HG02623 (cell line): ENCODE data around the gene FBLIM1.
A peak's percentile ranks its signal among the peaks of the same experiment; 100 is the strongest.
"Not testable (repeated sequence)": the region's sequence is repeated elsewhere in the genome, so short reads cannot be mapped to it uniquely, and the experiment has no call there.

Source experiments
- ATAC-seq: cut with Tn5 transposase; IDR thresholded peaks from one replicate; pipeline ENCODE4 v1.9.1; 2021; ENCODE audit warnings: moderate library complexity; ENCODE audit not compliant: unreplicated experiment

Gene FBLIM1

DNA sequence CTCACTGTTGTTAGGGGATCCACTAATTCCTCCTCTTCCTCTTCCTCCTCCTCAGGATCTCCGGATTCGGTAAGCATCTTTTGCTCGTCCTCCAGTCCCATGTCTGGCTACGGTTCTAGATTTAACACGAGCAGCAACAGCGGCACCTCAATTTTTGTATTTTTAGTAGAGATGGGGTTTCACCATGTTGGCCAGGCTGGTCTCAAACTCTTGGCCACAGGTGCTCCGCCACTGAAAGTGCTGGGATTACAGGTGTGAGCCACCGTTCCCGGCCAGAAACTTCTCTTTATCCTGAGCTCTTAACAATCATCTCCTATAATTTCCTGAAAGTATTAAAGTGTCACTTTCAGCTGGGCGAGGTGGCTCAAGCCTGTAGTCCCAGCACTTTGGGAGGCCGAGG, 49.0 kb downstream of the FBLIM1 start, which contains the start of gene UQCRHL:
Gene UQCRHL, minus strand, starts transcription at position 101 of the 400 bp plus-strand sequence. Its CDS starts 0 bp downstream, at position 101.
- not testable (repeated sequence) for ATAC-seq

DNA sequence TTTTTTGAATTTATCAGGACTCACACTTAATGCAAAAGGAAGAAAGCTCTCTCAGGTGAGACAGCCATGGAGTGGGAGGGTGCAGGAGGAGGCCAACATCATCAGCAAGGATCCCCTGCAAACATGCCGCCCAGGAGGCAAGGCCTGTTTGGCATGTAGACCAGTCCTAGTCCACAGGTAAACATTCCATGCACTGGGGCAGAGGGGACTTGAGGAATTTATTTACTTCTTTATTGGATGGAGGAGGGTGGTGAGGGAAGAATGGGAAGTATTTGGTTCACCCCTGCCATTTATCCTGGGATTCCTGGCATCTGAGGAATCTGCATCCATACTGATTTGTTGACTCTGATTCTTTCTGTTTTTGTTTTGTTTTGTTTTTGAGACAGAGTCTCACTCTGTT, 50.4 kb downstream of the FBLIM1 start:
- no peak for ATAC-seq

DNA sequence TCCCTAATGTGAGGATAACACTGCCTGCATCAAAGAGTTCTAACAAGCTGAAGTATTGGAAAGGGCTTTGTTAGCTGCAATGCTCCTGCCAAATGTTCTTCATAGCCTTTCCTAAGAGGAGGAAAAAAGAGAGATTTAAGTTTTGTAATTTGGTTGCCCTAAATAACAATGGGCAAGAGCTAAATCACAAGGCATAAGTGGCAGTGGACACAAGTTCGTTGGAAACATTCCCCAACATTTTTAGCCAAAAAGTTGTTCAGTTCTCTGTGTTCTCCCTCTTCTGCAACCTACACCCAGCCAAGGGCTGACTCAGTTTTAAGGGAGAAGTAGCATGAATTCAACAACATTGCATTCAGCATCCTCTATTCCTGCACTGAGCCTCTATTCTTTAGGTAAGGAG, 51.5 kb downstream of the FBLIM1 start:
- ATAC-seq, result no peak

GRCh38 chr1:15816674-15817073, 58.1 kb downstream of the FBLIM1 start:
- no peak for ATAC-seq

- no peak for ATAC-seq
Observed at GRCh38 chr1:15820478-15820877, 61.9 kb downstream of the FBLIM1 start.

DNA sequence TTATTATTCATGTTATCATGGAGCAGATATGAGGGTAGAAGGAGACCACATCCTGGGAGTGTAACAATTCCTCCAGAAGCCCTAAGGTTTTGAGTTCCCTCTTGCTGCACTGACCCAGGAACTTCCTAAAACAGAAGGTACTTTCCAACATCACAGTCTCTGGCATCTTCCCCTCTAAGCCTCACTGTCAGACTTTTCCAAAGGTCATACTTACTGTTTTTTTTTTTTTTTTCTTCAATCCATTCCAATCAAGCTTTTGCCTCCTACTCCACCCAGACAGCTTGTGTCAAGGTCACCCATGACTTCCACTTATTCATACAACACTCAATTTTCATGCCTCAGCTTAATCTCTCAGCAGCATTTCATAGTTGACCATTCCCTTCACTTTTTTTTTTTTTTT, 67.2 kb downstream of the FBLIM1 start:
- ATAC-seq, result no peak

GRCh38 chr1:15826810-15827507, 68.4 kb downstream of the FBLIM1 start:
- no peak for ATAC-seq

DNA sequence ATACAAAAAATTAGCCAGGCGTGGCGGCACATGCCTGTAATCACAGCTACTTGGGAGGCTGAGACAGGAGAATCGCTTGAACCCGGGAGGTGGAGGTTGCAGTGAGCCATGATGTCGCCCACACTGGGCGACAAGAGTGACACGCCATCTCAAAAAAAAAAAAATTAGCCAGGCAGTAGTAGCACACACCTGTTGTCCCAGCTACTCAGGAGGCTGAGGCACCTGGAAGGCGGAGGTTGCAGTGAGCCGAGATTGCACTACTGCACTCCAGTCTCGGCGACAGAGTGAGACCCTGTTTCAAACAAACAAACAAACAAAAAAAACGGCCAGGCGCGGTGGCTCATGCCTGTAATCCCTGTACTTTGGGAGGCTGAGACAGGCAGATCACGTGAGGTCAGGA, 69.0 kb downstream of the FBLIM1 start:
- not testable (repeated sequence) for ATAC-seq

GRCh38 chr1:15828931-15829330, 70.3 kb downstream of the FBLIM1 start:
- not testable (repeated sequence) for ATAC-seq

DNA sequence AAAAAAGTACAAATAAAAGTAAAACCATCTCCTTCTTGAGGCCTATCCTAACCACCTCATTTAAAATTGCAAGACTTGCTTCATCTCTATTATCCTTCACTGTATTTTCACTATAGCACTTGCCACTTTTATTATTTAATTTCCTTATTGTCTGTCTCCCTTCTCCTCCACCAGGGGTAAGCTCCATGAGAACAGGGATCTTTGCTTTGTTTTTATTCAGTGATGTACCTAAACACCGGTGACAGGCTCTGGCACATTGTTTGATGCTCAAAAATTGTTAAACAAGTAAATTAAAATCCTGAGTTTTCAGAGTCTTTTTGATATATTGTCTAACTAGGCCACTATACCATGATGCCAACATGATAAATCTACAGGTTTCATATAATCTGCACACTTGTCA, 71.7 kb downstream of the FBLIM1 start:
- ATAC-seq, result no peak

DNA sequence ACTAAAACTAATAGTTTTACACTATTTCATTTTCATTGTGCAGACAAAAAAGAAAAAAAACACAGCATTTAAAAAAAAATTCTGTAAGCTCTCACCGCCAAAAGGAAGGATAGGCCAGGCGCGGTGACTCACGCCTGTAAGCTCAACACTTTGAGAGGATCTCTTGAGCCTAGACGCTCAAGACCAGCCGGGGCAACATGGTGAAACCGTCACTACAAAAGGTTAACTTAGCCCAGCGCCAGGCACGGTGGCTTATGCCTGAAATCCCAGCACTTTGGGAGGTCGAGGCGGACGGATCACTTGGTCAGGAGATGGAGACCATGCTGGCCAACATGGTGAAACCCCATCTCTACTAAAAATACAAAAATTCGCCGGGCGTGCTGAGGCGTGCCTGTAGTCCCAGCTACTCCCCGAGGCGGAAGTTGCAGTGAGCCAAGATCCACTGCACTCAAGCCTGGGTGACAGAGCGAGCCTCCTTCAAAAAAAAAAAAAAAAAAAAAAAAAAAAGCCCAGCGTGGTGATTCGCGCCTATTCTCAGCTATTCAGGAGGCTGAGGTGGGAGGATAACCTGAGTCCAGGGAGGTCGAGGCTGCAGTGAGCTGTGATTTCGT, 74.6 kb downstream of the FBLIM1 start:
- ATAC-seq, result no peak

- ATAC-seq, result no peak
Observed at GRCh38 chr1:15833842-15834405, 75.3 kb downstream of the FBLIM1 start.

DNA sequence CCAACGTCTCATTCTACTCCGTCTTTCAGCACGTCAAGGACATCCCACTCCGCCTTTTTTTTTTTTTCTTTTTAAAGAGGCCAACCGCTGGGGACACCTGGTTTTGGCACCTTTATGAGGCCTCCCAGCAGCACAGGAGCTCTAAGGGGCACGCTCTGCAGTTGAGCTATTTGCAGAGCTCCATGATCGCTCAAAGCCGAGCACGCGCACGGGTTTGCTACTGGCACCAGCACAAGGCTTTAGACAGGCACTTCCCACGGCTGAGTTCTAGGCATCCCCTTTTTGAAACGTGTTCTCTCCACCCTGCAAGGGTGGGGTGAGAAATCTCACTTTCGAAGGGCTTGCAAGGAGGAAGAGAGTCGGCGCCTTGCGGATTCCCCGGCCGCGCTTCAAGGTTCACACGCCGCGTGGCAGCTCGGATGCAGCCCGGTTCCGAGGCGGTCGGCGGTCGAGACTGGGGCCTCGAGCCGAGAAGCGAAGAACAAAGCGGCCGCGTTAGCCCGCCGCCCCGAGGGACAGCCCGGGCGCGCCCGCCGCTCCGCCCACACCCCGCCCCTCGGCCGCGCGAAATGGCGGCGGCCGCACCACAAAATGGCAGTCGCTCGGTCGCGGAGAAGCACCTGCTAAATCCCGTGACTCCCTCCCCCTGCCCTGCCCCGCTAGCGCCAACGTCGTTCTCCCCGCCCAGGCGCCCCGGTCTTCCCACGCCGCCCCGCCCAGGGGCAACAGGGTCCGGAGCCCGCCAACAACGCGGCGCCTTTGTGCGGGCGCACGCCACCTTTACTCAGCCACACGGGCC, 76.0 kb downstream of the FBLIM1 start:
- ATAC-seq, result peak; percentile 39

- ATAC-seq, result peak; percentile 6
Observed at GRCh38 chr1:15835205-15835740, 76.7 kb downstream of the FBLIM1 start.

- peak; percentile 47 for ATAC-seq
Observed at GRCh38 chr1:15835741-15836510, 77.3 kb downstream of the FBLIM1 start.
